Measurements from ENCODE around the gene SCART1. TPM values are rescaled to one million over a fixed set of nuclear protein-coding genes. Genes with fewer than 3 reads are reported as not detected.
A peak's percentile ranks its signal among the peaks of the same experiment; 100 is the strongest.
"Not testable (repeated sequence)": the region's sequence is repeated elsewhere in the genome, so short reads cannot be mapped to it uniquely, and the experiment has no call there.

SCART1 gene
- total RNA-seq, 4 donors from 2014 or later, result 0.11 to 1.4 (median 0.71) TPM

DNA sequence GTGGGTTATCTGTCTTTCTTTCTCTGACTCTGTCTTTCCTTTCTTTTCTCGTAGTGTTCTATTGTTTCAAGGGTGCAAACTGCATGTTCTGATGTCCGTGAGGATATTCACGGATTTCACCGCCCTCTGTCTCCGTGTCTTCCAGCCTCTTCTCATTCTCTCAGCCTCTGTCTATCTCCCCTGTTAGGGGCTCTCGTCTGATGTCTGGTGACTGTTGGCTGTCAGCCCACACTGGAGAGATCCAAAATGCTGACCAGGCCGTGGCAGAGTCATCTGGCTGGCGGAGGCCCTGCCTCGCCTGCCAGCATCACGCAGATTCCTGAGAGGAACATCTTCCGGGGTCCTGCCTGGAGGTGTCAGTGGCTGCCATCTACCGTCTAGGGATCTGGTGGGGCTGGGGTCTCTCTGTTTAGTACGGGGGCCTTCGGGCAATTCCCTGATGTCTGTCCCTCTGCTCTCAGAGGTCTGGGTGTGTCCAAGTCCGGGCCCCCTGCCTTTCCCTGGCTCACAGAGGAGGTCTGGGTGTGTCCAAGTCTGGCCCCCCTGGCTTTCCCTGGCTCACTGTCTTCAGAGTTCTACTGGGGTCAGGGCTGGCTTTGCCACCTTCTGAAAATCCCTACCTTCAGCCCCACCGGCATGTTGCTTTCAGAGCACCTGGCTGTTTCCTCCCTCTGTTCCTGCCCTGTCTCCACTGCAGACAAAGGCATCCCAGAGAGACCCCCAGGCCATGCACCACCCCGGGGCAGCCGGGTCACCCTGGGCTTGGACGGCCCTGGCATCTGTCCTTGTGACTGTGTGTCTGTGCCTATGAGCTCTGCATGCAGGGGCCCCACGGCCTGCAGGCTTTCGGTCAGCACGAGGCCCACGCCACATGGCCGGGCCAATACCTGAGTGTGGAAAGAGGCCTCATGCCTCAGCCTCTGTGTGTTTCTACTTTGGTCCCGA is 14.0 kb upstream of the SCART1 start:
- H3K36me3 ChIP-seq, result no peaks in the 10 kb centered on the region
- in situ Hi-C loops (cut with MboI; ENCODE audit: low sequenced_read_pairs in 4 of 4), result no loop called here
- H3K27ac ChIP-seq, result no peak overlapping the region
- H3K4me1 ChIP-seq, result no peaks in the 10 kb centered on the region
- DNase-seq (peak in 1 of 2 donors; percentile 8), ATAC-seq (no peak)
- TF ChIP-seq POLR2A (IDR thresholded peaks at IDR 0.05), result no peak
- TF ChIP-seq, protein P1, sequence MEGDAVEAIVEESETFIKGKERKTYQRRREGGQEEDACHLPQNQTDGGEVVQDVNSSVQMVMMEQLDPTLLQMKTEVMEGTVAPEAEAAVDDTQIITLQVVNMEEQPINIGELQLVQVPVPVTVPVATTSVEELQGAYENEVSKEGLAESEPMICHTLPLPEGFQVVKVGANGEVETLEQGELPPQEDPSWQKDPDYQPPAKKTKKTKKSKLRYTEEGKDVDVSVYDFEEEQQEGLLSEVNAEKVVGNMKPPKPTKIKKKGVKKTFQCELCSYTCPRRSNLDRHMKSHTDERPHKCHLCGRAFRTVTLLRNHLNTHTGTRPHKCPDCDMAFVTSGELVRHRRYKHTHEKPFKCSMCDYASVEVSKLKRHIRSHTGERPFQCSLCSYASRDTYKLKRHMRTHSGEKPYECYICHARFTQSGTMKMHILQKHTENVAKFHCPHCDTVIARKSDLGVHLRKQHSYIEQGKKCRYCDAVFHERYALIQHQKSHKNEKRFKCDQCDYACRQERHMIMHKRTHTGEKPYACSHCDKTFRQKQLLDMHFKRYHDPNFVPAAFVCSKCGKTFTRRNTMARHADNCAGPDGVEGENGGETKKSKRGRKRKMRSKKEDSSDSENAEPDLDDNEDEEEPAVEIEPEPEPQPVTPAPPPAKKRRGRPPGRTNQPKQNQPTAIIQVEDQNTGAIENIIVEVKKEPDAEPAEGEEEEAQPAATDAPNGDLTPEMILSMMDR (IDR thresholded peaks at IDR 0.05 in 4 of 5, conservative IDR thresholded peaks at IDR 0.05 in 1 of 5), result no peak
- no peaks in the 10 kb centered on the region for H3K9me3 ChIP-seq
- H3K4me3 ChIP-seq, result no peak overlapping the region
- H3K27me3 ChIP-seq, result no peaks in the 10 kb centered on the region
- intact Hi-C loops (cut with DNase I; ENCODE audit: low total_unique reads), result no loop called here

DNA sequence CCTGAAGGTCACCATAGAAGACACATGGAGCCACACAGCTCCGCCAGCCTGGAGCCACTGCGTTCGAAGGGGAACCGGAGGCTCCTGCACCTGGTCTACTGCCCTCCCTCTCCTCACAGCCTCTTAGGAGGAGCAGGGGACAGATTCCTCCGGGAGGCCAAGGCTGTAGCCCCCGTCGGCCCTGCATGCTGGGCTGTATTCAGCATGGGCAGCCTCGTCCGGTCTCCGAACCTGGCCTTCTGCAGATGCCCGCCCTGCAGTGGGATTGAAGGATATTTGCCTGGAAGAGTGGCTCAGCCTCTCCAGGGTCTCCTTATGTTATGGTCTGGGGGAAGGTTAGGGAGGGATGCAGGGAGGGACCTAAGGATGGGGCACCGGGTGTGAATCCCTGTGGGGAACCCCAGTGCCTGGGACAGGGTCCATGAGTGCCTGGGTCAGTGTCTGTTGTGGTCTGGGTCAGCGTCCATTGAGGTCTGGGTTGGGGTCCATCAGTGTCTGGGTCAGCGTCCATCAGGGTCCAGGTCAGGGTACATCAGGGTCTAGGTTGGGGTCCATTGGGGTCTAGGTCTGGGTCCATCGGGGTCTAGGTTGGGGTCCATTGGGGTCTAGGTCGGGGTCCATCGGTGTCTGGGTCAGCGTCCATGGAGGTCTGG is 13.0 kb upstream of the SCART1 start:
- Histone ChIP-seq H3K36me3 (no peaks in the 10 kb centered on the region), H3K4me1 (no peaks in the 10 kb centered on the region), H3K9me3 (no peaks in the 10 kb centered on the region), H3K27ac (no peak overlapping the region), H3K4me3 (no peak overlapping the region), H3K27me3 (no peaks in the 10 kb centered on the region)
- ATAC-seq (no peak), DNase-seq (peak in 1 of 2 donors; percentile 1)
- in situ Hi-C loops (cut with MboI; ENCODE audit: low sequenced_read_pairs in 4 of 4), result no loop called here
- intact Hi-C loops (cut with DNase I; ENCODE audit: low total_unique reads), result no loop called here
- TF ChIP-seq POLR2A (IDR thresholded peaks at IDR 0.05), result no peak
- TF ChIP-seq, protein P1 (IDR thresholded peaks at IDR 0.05 in 4 of 5, conservative IDR thresholded peaks at IDR 0.05 in 1 of 5), result no peak

DNA sequence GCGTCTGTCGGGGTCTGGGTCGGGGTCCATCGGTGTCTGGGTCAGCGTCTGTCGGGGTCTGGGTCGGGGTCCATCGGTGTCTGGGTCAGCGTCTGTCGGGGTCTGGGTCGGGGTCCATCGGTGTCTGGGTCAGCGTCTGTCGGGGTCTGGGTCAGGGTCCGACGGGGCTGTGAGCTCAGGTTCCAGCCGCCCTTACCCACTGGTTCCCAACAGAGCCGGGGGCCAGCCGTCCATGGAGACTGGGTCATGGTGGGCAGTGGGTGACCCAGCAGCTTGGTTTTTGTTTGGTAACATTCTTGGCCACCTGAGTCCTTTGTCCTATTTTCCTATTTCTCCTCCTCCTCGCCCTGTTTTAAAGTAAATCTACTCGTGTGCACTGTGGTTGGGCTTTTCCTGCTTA is 12.4 kb upstream of the SCART1 start:
- H3K4me1 ChIP-seq; H3K27ac ChIP-seq; ATAC-seq; H3K36me3 ChIP-seq; intact Hi-C loops (cut with DNase I; ENCODE audit: low total_unique reads); H3K4me3 ChIP-seq; in situ Hi-C loops (cut with MboI; ENCODE audit: low sequenced_read_pairs in 4 of 4); H3K9me3 ChIP-seq; H3K27me3 ChIP-seq: not testable (repeated sequence)
- peak in 1 of 2 donors; percentile 3 for DNase-seq

DNA sequence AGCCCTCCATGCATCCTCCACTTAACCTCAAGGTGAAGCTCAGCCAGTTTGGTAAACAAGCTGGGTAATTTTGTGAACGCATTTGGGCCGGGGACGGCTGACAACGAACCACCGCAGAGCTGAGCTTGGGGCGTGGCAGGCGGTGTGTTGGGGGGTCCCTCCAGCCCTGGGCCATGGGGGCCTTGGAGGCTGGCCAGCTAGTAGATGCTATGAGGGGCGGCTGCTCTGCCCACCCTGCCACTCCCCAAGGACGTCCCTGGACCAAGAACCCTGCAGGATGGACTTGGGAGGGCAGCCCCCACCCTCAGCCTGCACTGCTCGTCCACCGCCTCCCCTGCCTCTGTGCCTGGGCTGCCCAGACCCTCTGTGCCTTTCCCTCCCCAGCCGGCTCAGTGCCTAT is 12.0 kb upstream of the SCART1 start:
- no peak overlapping the region for H3K4me3 ChIP-seq
- no peaks in the 10 kb centered on the region for H3K9me3 ChIP-seq
- no peak overlapping the region for H3K27ac ChIP-seq
- peak in 1 of 2 donors; percentile 2 for DNase-seq
- H3K27me3 ChIP-seq, result no peaks in the 10 kb centered on the region
- no peak for ATAC-seq
- no peaks in the 10 kb centered on the region for H3K36me3 ChIP-seq
- in situ Hi-C loops (cut with MboI; ENCODE audit: low sequenced_read_pairs in 4 of 4) (no loop called here), intact Hi-C loops (cut with DNase I; ENCODE audit: low total_unique reads) (no loop called here)
- H3K4me1 ChIP-seq, result no peaks in the 10 kb centered on the region
- TF ChIP-seq, protein P1 (IDR thresholded peaks at IDR 0.05 in 4 of 5, conservative IDR thresholded peaks at IDR 0.05 in 1 of 5), result no peak
- TF ChIP-seq POLR2A (IDR thresholded peaks at IDR 0.05), result no peak

Data from gastrocnemius medialis (tissue), 4 donors.